Chondrocyte (in vitro differentiated cells): ENCODE results near the gene CLDN22. TPM values are rescaled to one million over a fixed set of nuclear protein-coding genes. Genes with fewer than 3 reads are reported as not detected.

Source experiments
- DNase-seq: peaks from one replicate; pipeline ENCODE4 v3.0.0; 2021; ENCODE audit warnings: mixed read lengths, low spot score
- H3K27ac Mint-ChIP-seq: one replicate; pipeline ENCODE4 v1.8.0; 2021; ENCODE audit warnings: mild to moderate bottlenecking, moderate library complexity, mixed read lengths; ENCODE audit not compliant: unreplicated experiment
- H3K27me3 Mint-ChIP-seq: 2 replicates; pipeline ENCODE4 v1.8.0; 2021; ENCODE audit warnings: low read depth, mixed read lengths
- H3K36me3 Mint-ChIP-seq: 2 replicates; pipeline ENCODE4 v1.8.0; 2021; ENCODE audit warnings: low read depth, mixed read lengths
- H3K4me1 Mint-ChIP-seq: 2 replicates; pipeline ENCODE4 v1.8.0; 2021; ENCODE audit warnings: low read depth, mild to moderate bottlenecking, mixed read lengths
- H3K4me3 Mint-ChIP-seq: one replicate; pipeline ENCODE4 v1.8.0; 2021; ENCODE audit warnings: mild to moderate bottlenecking, moderate library complexity, mixed read lengths; ENCODE audit not compliant: unreplicated experiment
- H3K9me3 Mint-ChIP-seq: 2 replicates; pipeline ENCODE4 v1.8.0; 2021; ENCODE audit warnings: low read depth, mixed read lengths
- total RNA-seq: library from RNA; stranded (reverse); gene quantifications from 3 replicates; pipeline ENCODE4 v1.2.1, GENCODE V29; 2021
- TF ChIP-seq, protein P1 (sequence below): fragments of 200-600 bp; sonication (generic); IDR thresholded peaks from 2 replicates; pipeline ENCODE4 v1.5.0; 2021; ENCODE audit warnings: antibody characterized with exemption, mild to moderate bottlenecking, moderate library complexity

The CLDN22 gene
- total RNA-seq, 1 donor from 2014 or later = not detected

DNA sequence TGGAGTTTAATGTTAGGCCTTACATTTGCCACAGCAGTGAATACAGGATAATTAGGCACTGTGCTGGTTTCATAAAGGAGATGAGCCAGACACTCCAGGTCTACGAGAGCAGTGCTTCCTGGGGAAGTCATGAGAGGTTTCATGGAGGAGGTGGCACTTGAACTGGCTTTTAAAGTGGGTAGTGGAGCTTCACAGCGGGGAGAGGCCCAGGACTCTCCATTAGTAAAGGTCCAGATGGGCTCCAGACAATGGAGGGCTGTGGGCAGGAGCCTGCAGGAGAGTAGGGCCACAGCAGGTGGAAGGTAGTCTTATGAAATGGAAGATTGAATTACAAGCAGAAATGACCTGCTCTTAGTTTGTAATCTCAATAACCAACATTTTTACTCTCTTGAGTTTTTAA, 29.0 kb downstream of the CLDN22 start:
- Mint-ChIP-seq H3K27ac (no peak overlapping the region), H3K36me3 (peaks cover 30% of the 10 kb centered on the region), H3K4me1 (peaks cover 20% of the 10 kb centered on the region), H3K4me3 (no peak overlapping the region), H3K9me3 (no peaks in the 10 kb centered on the region), H3K27me3 (no peaks in the 10 kb centered on the region)
- DNase-seq = no peak
- TF ChIP-seq, protein P1, sequence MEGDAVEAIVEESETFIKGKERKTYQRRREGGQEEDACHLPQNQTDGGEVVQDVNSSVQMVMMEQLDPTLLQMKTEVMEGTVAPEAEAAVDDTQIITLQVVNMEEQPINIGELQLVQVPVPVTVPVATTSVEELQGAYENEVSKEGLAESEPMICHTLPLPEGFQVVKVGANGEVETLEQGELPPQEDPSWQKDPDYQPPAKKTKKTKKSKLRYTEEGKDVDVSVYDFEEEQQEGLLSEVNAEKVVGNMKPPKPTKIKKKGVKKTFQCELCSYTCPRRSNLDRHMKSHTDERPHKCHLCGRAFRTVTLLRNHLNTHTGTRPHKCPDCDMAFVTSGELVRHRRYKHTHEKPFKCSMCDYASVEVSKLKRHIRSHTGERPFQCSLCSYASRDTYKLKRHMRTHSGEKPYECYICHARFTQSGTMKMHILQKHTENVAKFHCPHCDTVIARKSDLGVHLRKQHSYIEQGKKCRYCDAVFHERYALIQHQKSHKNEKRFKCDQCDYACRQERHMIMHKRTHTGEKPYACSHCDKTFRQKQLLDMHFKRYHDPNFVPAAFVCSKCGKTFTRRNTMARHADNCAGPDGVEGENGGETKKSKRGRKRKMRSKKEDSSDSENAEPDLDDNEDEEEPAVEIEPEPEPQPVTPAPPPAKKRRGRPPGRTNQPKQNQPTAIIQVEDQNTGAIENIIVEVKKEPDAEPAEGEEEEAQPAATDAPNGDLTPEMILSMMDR = no peak

- no peak overlapping the region for H3K27ac Mint-ChIP-seq
- TF ChIP-seq, protein P1 = no peak
- no peak overlapping the region for H3K4me3 Mint-ChIP-seq
- no peaks in the 10 kb centered on the region for H3K27me3 Mint-ChIP-seq
- no peak for DNase-seq
- no peaks in the 10 kb centered on the region for H3K9me3 Mint-ChIP-seq
- H3K36me3 Mint-ChIP-seq = peaks cover 35% of the 10 kb centered on the region
- H3K4me1 Mint-ChIP-seq = peaks cover 7% of the 10 kb centered on the region
Observed at GRCh38 chr4:183289688-183290087, 30.4 kb downstream of the CLDN22 start.

DNA sequence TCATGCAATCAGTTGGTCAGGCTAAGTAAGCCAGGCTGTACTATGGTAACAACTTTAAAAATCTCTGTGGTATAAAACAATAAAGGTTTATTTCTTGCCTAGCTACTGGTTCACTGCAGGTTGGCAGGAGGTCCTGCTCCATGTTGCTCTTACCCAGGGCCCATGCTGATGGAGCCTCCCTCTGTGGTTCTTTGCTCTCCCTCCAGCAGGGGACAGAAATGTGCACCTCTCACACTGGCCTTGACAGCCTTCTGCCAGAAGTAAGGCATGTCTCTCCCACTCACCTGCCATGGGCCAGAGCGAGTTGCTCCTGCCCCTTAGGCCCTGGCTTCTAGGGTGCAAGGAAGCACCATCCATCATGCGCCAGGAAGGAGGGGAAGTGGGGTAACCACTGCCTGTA, 31.1 kb downstream of the CLDN22 start:
- TF ChIP-seq, protein P1 = no peak
- no peaks in the 10 kb centered on the region for H3K27me3 Mint-ChIP-seq
- peaks cover 39% of the 10 kb centered on the region for H3K36me3 Mint-ChIP-seq
- H3K9me3 Mint-ChIP-seq = no peaks in the 10 kb centered on the region
- no peak for DNase-seq
- H3K27ac Mint-ChIP-seq = no peak overlapping the region
- no peak overlapping the region for H3K4me3 Mint-ChIP-seq
- no peaks in the 10 kb centered on the region for H3K4me1 Mint-ChIP-seq

DNA sequence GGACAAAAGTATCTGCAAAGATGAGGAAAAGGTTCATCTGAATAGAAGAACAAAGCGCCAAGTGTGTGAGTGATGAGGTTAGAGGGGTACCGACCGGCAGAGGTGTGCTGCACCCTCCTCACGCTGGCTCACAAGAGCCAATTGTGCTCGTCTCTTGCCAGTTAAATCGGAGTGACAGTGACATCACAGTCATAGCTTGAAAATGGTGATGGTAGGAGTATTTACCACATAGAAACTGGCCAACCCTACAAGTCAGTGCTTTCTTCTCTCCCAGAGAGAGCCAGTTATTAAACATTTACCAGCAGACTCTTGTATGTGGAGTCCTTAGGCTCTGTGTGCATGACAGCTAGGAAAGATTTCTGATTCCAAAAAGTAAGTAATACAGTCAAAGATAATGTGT, 32.4 kb downstream of the CLDN22 start:
- DNase-seq = no peak
- TF ChIP-seq, protein P1 = no peak
- peaks cover 40% of the 10 kb centered on the region for H3K36me3 Mint-ChIP-seq
- H3K27ac Mint-ChIP-seq = no peak overlapping the region
- H3K4me1 Mint-ChIP-seq = no peaks in the 10 kb centered on the region
- H3K9me3 Mint-ChIP-seq = no peaks in the 10 kb centered on the region
- H3K27me3 Mint-ChIP-seq = no peaks in the 10 kb centered on the region
- no peak overlapping the region for H3K4me3 Mint-ChIP-seq

- peaks cover 38% of the 10 kb centered on the region for H3K36me3 Mint-ChIP-seq
Observed at GRCh38 chr4:183287309-183287659, 32.8 kb downstream of the CLDN22 start.

More at GRCh38 chr4:183287309-183287659, 32.8 kb downstream of the CLDN22 start:
- no peaks in the 10 kb centered on the region for H3K4me1 Mint-ChIP-seq
- no peak overlapping the region for H3K4me3 Mint-ChIP-seq
- no peaks in the 10 kb centered on the region for H3K27me3 Mint-ChIP-seq
- no peak overlapping the region for H3K27ac Mint-ChIP-seq
- DNase-seq = no peak
- H3K9me3 Mint-ChIP-seq = no peaks in the 10 kb centered on the region
- TF ChIP-seq, protein P1 = no peak
